Inferior parietal cortex (tissue), 1 donor: ENCODE results near the gene EIF4E1B.

Experiments
- DNase-seq: peaks from one replicate; pipeline ENCODE4 v3.0.0-alpha.2; 2016; ENCODE audit errors: extremely low spot score

The EIF4E1B gene

GRCh38 chr5:176606032-176606431 is 24.4 kb upstream of the EIF4E1B start:
- no peak for DNase-seq

GRCh38 chr5:176606875-176607274 is 23.6 kb upstream of the EIF4E1B start:
- DNase-seq = no peak

- DNase-seq = no peak
These were observed 22.3 kb upstream of the EIF4E1B start for GRCh38 chr5:176608142-176608705.

DNA sequence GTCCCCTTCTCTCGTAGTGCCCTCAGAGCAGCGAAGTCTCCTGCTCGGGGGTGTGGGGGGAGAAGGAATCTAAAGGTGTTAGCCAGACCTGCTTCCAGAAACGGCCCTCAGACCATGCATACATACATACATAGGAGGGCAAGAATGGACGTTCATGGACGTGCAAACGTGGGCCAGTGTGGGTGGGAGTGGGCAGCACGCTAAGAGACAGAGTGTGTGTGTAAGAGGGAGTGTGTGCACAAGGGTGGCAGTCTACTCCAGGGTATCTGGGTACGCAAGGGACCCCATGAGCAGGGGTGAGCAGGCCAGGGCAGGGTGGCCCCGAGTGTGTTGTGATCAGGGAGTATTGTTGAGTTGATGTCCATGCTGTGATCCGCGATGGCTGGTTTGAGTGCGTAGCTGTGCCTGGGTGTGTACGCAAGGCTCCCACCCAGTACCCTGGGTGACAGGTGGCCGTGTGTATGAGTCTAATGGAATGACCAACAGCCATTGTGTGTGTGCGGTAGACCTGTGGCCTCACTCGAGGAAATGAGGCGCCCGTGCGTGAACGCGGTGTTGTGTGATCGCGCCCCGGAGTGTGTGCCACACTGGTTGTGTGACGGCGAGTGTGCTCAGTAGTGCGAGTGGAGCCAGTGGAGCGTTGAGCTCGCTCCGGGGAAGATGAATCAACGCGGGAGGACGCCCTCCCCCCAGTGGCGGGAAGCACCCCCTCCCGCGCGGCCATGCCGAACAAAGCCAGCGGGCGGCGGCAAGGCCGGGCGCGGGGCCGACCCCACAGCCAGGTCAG is 21.3 kb upstream of the EIF4E1B start:
- DNase-seq = no peak

DNA sequence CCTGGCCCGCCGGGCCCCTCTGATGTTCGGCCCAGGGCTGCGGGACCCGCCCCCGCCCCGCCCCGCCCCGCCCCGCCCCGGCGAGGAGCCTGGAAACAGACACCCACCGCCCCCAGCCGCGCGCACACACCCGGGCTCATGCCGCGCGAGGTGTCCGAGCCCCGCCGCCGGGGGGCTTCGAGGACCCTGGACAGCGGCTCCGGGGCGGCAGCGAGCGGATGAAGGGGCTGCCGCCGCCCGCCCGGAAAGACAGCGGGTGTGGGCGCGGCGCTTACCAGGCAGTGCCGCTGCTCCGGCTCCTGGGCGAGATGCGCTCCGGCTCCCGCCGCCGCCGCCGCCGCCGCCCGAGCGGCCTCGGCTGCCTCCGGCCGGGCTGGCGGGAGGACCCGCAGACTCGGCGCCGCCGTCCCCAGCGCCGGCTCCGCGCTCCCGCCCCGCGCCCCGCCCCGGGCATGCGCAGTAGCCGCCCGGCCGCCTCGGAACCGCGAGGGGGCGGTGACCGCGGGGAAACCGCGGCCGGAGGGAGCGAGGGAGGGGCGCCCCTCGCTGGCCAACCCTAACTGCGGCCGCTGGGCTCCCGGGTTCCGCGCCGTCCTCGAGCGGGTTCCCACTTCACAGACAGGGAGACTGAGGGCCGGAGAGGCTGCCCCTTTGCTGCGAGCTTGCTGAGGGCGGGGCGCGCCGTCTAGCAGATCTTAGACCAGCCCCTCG is 20.6 kb upstream of the EIF4E1B start, which contains the start of gene GPRIN1:
TSS of gene GPRIN1 (minus strand) at position 433 of the 711 bp plus-strand sequence. CDS start 10,322 bp downstream, outside the sequence.
- DNase-seq = no peak

DNA sequence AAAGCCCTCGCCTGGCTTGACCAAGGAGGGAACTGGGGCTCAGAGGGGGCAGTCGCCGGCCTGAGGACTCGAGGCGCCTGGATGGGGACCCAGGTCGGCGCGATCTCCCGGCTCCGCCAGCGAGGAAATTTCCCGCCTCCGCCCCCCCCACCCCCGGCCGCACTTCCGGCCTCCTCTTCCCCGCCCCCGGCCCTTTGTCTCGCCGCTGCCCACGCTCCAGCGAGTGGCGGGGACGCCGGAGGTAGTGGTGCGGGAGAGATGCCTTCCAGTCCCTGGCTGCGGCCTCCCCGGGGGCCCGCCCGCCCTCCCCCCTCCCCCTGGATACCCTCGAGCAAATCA is 20.1 kb upstream of the EIF4E1B start:
- no peak for DNase-seq

DNA sequence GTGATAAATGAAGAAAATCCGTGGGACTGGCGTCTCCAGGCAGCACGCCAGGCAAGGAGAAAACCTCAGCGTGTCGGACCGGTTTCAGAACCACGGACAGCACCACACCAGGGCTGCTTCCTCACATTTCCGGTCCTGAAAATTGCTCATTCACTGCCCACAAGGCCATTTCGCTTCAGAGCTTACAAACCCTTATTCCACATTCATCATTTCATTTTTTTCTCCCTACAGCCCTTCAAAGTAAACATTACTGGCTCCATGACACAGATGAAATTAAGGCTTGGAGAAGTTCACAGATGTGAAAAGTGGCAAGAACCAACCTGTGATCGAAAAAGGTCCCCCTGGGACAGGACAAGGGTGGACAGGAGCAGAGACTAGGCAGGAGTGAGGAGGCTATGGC is 19.0 kb upstream of the EIF4E1B start:
- DNase-seq = no peak

GRCh38 chr5:176612008-176612407 is 18.5 kb upstream of the EIF4E1B start:
- no peak for DNase-seq

DNA sequence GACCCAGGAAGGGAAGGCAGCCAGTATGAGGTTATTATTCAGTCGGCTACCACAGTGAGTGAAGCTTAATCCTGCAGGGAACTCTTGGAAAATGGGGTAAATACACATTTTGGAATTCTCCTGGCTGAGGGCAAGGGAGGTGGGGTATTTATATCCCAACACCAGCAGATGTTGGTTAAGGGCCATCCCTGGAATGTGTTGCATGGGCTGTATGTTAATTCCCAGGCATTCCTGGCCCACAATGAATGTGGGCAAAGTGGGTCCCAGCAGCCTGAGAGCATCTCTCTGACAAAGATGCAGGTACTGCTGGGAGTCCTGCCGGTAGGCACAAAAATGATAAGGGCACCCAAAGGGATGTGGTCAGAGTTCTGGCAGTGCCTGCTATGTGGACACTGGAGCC is 17.6 kb upstream of the EIF4E1B start:
- no peak for DNase-seq

GRCh38 chr5:176614805-176615478 is 15.5 kb upstream of the EIF4E1B start:
- no peak for DNase-seq

- DNase-seq = no peak
These were observed 14.0 kb upstream of the EIF4E1B start for GRCh38 chr5:176616511-176616910.

- DNase-seq = no peak
These were observed 11.7 kb upstream of the EIF4E1B start for GRCh38 chr5:176618783-176619182.

DNA sequence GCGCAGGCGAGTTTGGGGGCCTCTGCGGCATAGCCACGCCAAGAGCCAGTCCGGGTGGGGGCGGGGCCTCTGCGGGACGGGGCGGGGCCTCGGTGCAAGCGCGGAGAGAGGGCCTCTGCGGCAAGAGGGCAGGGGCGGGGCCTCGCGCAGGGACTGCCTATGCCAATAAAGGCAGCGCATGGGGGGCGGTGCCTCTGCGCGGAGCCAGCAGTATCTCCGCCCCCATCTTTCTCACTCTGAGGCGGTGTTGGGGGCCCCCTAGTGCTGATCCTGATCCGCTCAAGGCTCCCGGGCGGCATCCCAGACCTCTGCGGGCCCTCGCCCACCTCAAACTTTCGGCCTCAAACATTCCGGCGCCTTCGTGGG is 11.3 kb upstream of the EIF4E1B start:
- DNase-seq = peak; percentile 76

DNA sequence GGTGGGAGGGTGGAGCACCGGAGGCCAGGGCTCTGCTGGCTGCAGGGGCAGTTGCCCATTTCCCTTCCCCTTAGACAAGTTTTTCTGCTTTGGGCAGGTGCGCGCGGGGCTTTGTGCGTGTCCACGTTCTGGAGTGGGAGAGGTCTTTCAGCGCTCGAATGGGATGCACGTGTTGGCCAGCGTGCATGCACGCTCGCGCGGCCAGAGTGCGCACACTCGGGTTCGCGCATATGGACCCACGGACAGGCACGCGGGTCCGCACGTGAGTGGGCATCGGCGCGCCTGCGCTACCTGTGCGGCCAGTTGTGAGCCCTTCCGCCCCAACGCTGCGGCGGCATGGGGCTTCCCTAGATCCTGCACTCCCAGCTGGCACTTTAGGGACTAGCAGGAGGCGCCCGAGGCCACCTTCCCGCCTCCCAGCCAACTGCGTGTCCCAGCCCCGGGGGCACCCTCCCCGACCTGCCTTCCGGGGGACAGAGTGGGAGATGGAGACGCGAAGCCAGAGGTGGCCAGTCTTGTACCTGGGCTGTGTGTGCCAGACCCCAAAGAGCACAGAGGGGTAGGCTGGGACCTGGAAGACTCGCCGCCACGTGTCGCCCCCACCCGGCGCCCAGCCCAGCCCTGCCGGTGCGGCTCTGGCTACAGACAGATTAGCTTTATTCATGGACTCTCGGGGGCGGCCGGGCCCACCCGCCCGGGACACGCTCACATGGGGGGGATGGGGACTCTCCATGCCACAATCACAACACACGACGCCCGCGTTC is 10.7 kb upstream of the EIF4E1B start:
- DNase-seq = no peak

GRCh38 chr5:176620333-176620981 is 10.0 kb upstream of the EIF4E1B start:
- no peak for DNase-seq

GRCh38 chr5:176621661-176622079 is 8.8 kb upstream of the EIF4E1B start:
- no peak for DNase-seq

GRCh38 chr5:176624142-176624541 is 6.3 kb upstream of the EIF4E1B start:
- no peak for DNase-seq

GRCh38 chr5:176624938-176625337 is 5.5 kb upstream of the EIF4E1B start:
- DNase-seq = no peak

GRCh38 chr5:176625512-176625911 is 5.0 kb upstream of the EIF4E1B start:
- no peak for DNase-seq

DNA sequence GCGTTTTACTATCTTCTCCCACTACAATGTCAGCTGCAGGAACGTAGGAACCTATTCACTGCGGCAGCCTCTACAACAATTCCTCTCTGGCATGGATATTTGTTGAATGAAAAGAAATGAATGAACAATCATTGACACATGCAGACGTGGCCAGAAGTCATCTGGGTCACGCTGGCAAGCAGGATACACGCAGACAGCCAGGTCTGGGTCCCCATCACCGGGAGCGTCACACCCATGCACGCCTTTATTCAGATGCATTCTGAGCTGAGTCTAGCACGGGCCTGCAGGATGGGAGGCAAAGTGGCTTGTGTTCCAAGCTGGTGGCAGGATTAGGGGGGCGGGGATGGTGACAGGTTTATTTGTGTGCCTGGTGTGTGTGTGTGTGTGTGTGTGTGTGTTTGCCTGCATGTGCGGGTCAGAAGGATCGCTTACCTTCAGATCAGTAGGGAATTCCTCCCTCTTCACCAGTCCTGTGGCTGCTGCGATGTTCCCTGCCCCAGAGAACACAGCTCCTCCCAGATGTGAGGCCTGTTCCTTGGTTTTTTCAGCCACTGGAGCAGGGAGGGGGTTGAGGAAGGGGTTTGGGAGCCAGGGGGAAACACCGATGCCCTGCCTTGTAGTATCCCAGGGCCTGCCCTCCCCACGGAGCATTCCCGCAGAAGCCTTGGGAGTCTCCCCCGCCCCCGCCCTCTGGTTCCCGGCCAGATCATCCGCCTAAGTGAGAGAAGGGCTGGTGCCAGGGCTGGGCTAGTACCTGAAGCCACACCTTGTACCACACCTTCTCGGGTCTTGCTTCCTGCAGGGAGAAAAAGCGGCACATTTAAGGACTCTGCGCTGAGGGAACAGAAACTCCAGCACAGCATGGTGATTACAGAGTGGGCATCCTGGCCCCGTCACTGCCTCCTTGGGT is 4.3 kb upstream of the EIF4E1B start:
- DNase-seq = no peak
